Measurements from ENCODE around the gene TEX51.

Gene TEX51

DNA sequence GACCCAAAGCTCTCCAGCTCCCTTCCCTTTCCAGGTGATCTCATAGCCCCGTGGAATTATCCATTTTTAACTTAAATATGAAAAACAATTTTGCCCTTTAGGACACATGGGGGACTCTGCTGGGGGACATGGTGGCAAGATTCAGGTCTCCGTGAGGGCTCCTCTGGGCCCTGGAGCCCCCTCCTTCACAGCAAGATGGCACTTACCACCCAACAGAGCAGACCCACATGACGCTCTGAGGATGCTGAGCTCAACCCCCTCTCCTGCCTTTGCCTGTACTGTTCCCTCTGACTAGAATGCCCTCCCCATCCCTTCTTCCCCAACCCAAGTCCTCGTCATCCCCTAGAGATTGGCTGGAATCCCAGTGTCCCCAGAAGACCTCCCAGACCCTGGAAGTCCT lies 17.2 kb downstream of the TEX51 start:
- no peak for DNase-seq

- no peak for DNase-seq
Measured at GRCh38 chr2:126916744-126917143, 18.1 kb downstream of the TEX51 start.

- no peak for DNase-seq
Measured at GRCh38 chr2:126921066-126921465, 22.4 kb downstream of the TEX51 start.

GRCh38 chr2:126930970-126931590 lies 32.4 kb downstream of the TEX51 start:
- no peak for DNase-seq

- no peak for DNase-seq
Measured at GRCh38 chr2:126932529-126932928, 33.8 kb downstream of the TEX51 start.

GRCh38 chr2:126932966-126933710 lies 34.4 kb downstream of the TEX51 start:
- DNase-seq, result no peak

GRCh38 chr2:126933711-126934091 lies 35.0 kb downstream of the TEX51 start:
- DNase-seq, result no peak

GRCh38 chr2:126934809-126935208 lies 36.1 kb downstream of the TEX51 start:
- no peak for DNase-seq

DNA sequence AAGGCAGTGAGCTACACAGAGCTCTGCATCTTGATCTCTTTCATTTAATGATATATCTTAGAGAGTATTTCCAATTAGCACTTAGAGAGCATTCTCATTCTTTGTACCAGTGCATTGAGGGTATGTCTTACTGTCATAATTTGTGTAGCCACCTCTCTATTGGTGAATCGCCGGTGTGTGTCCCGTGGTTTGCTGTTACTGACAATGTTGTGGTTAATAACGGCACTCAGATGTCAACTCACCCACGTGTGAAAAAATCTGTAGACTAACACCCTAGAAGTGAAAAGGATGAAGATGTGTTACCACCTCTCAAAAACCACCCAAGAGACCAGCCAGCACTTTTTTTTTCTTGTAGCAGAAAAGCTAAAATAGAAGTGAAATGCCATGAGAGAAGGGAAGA lies 37.1 kb downstream of the TEX51 start:
- no peak for DNase-seq

GRCh38 chr2:126936219-126936723 lies 37.6 kb downstream of the TEX51 start:
- DNase-seq, result no peak

- DNase-seq, result no peak
Measured at GRCh38 chr2:126940331-126940730, 41.6 kb downstream of the TEX51 start.

DNA sequence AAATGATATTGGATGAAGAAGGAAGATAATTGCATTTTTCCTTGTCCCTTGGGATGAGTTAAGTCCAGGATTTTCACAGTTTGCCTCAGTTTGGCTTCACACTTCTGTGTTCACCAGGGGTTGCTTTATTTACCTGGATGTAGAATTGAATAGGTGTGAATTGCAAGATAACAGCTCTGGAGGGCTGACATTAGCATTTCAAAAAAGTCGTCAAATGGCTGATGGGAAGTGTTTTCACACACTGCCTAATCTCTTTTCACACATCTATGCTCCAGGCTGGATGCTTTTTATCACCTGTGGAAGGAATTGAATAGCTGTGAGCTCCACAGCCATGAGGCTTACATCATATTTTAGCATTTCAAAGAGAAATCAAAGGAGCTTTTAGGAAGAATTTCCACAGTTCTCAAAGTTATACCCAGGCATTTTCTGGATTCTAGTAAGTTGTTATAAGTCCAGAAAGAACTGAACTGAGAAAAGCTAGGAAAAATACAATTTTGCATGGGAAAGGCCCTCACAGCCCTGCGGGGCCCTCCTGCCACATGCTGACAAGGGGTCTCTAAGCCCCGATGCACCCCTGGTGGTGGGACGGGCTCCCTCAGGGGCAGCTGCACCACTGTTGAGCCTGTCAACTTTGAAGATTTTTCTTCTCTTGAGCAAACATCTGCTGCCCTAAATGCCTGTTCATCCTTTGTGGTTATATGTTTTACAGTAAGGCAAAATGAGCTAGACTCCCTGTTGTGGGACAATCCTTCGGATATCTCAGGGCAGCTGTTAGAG lies 43.9 kb downstream of the TEX51 start:
- no peak for DNase-seq

GRCh38 chr2:126943612-126944348 lies 45.1 kb downstream of the TEX51 start:
- no peak for DNase-seq

GRCh38 chr2:126945118-126945517 lies 46.4 kb downstream of the TEX51 start:
- DNase-seq, result no peak

DNA sequence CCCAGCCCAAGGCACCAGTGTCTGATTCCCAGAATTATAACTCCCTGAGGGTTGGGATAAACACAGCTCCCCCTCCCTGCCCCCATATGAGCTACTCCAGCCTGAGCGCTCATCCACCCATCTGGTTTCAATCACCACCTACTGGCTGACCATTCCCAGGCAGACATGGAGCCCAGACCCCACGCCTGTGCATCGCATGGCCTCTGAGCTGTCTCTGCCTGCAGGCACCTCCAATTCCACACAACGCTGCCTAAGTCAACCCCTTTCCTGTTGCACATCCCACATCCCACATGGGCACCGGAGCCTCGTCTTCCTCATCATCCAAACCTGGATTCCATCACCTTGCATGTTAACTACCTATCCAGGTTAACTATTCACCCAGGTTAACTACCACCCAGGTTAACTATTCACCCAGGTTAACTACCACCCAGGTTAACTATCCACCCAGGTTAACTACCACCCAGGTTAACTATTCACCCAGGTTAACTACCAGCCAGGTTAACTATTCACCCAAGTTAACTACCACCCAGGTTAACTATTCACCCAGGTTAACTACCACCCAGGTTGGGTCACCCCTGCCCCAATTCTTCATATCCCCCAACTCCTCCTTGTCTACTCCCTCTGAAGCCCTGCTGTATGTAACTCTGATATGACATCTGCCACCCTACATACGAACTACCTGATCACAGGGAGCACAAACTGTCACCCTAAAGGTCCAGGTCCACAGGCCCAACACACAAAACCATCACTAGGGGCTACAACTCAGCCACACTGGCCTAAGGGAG lies 47.8 kb downstream of the TEX51 start:
- no peak for DNase-seq

DNA sequence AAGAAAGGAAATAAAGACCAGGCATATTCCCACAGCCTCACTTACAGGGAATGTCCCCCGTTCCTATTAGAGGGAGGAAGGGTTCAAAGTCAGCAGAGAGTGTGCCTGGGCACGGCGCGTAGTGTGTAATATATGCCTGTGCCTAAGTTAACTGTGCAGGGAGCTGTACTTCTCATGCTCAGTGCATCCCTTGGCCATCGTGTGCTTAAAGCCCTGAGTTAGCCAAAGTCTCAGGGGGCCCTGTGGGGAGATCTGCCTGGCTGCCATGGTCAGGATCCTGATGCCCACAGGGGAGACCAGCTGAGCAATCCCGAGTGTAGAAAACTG lies 48.4 kb downstream of the TEX51 start:
- DNase-seq, result no peak

- no peak for DNase-seq
Measured at GRCh38 chr2:126949775-126950174, 51.1 kb downstream of the TEX51 start.

DNA sequence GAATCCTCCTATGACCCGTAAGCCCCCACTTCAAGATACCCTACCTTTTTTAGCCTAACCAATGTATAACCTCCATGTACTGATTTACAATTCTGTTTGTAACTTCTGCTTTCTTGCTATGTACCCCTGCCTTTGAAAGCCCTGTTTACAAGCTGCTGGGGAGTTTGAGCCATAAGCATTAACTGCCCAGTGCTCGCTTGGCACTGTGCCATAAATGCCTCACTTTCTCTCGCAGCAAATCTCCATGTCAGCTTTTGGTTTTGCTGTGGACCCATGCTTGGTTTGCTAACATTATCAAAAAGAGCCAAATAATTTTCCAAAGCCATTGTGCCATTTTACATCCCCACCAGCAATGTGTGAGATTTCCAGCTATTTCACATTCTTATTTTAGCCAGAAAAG lies 51.8 kb downstream of the TEX51 start:
- DNase-seq, result no peak
